ENCODE measurements around the gene LCN15. TPM values are rescaled to one million over a fixed set of nuclear protein-coding genes. Genes with fewer than 3 reads are reported as not detected.
"Not testable (repeated sequence)": the region's sequence is repeated elsewhere in the genome, so short reads cannot be mapped to it uniquely, and the experiment has no call there.

LCN15 gene
- total RNA-seq, 2 donors from 2014 or later, result 0.63 to 1.4 TPM

DNA sequence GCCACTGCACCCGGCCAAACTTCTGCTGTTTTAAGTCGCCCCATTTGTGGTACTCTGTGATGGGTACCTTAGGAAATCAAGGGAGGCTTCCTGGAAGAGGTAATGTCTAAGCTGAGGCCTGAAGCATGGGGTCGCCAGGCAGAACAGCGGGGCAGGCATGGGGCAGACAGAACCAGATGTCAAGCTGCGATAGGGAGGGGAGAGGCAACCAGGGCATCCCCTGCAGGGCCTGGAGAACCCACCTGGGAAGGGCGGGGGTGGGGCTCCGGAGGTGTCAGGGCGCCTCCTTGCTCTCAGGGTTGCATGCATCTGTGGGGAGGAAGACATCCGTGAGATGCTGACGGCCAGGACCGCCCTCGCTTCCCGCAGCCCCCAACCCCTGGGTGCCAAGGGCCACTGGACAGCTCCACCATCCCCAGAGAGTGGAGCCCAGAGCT is 2.8 kb downstream of the LCN15 start:
- Histone ChIP-seq H3K4me1 (peaks cover 0 to 14% of the 10 kb centered on the region in 2 donors), H3K27ac (no peak overlapping the region), H3K4me3 (no peak overlapping the region), H3K27me3 (no peaks in the 10 kb centered on the region), H3K9me3 (no peaks in the 10 kb centered on the region), H3K36me3 (no peaks in the 10 kb centered on the region)
- TF ChIP-seq, protein P1, sequence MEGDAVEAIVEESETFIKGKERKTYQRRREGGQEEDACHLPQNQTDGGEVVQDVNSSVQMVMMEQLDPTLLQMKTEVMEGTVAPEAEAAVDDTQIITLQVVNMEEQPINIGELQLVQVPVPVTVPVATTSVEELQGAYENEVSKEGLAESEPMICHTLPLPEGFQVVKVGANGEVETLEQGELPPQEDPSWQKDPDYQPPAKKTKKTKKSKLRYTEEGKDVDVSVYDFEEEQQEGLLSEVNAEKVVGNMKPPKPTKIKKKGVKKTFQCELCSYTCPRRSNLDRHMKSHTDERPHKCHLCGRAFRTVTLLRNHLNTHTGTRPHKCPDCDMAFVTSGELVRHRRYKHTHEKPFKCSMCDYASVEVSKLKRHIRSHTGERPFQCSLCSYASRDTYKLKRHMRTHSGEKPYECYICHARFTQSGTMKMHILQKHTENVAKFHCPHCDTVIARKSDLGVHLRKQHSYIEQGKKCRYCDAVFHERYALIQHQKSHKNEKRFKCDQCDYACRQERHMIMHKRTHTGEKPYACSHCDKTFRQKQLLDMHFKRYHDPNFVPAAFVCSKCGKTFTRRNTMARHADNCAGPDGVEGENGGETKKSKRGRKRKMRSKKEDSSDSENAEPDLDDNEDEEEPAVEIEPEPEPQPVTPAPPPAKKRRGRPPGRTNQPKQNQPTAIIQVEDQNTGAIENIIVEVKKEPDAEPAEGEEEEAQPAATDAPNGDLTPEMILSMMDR (IDR thresholded peaks at IDR 0.05), result no peak
- no peak for DNase-seq (ENCODE audit: low spot score)

DNA sequence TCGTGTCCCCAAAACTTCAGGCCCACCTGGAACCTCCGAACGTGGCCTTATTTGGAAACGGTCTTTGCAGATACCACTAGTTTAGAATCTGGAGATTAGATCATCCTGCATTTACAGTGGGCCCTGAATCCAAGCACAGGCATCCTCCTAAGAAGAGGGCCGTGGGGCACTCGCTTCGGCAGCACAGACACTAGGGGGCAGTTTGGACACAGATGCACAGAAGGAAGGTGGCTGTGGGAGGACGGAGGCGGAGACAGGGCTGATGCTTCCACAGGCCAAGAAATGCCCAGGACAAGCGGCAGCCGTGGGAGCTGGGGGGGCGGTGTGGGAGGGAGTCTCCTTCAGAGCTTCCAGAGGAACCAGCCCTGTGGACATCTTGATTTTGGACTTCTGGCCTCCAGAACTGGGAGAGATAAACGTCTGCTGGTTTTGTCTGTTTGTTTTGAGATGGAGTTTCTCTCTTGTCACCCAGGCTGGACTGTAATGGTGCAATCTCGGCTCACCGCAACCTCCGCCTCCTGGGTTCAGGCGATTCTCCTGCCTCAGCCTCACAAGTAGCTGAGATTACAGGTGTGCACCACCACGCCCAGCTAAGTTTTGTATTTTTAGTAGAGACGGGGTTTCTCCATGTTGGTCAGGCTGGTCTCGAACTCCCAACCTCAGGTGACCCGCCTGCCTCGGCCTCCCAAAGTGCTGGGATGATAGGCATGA is 3.3 kb downstream of the LCN15 start:
- H3K27ac ChIP-seq; H3K9me3 ChIP-seq; DNase-seq (ENCODE audit: low spot score); H3K36me3 ChIP-seq; H3K4me3 ChIP-seq; H3K27me3 ChIP-seq: not testable (repeated sequence)
- H3K4me1 ChIP-seq, result peaks cover 0 to 12% of the 10 kb centered on the region in 2 donors
- TF ChIP-seq, protein P1 (IDR thresholded peaks at IDR 0.05), result peak in 1 of 2 donors; percentile 52

DNA sequence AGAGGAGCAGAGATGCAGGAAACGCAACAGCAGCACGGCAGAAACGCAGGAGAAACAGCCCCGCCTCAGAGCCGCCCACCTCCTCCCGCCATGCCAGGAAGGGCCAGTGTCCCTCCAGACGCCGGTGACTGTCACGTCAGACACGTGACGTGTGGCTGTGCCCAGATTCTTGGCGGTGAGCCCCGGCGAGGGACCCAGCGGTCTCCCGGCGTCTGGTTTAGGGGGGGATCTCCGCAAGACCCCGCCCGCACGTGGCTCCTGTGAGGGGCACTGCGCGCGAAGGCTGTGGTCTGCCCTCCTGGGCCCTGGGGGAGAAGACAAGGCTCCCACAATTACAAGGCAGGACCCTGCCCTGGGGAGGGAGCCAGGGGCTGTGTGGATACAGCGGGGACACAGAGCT is 3.9 kb downstream of the LCN15 start:
- TF ChIP-seq, protein P1 (IDR thresholded peaks at IDR 0.05), result no peak
- DNase-seq (ENCODE audit: low spot score), result no peak

DNA sequence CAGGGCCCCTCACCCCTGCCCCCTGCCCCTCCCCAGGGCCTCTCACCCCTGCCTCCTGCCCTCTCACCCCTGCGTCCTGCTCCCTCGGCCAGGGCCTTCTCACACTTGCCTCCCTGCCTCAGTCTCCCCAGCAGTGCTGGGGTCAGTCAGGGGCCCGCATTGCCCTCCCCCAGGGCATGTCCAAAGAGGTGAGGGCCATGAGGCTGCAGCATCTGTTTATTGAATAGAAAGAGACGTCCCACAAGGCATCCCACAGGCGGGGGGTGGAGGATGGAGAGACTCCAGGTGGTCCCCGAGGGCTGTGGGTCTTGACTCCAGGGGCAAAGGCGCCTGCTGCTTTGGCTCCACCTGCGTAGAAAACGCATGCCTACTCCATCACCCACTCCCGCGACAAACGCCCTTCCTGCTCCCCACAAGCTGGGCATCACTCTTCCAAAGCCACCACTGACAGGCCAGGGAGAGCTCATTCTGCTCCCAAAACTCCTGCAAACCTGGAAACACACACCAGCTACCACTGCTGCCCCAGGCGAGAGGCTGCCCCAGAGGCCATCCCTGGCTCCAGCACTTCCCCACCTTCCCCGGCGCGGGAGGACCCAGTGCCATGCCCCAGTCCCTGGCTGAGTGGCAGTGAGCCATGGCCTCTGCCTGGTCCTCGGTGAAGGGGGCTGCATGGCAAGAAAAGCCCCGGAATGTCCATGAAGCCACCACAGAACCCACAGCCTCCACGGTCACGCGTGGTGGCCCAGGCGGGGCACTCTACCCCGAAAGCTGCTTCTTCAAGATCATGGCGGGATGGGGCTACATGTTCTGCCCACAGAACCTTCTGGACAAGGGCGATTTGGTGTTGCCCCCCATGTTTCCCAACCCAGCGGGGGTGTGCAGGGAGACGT is 4.6 kb downstream of the LCN15 start:
- Histone ChIP-seq H3K36me3 (no peaks in the 10 kb centered on the region), H3K27ac (no peak overlapping the region), H3K4me1 (peaks cover 0 to 11% of the 10 kb centered on the region in 2 donors), H3K9me3 (peaks cover 0 to 8% of the 10 kb centered on the region in 2 donors), H3K27me3 (no peaks in the 10 kb centered on the region), H3K4me3 (no peak overlapping the region)
- no peak for DNase-seq (ENCODE audit: low spot score)
- TF ChIP-seq, protein P1 (IDR thresholded peaks at IDR 0.05), result no peak

More for the DNA sequence above, 3.9 kb downstream of the LCN15 start:
- Histone ChIP-seq H3K27me3 (no peaks in the 10 kb centered on the region), H3K9me3 (peaks cover 0 to 7% of the 10 kb centered on the region in 2 donors), H3K4me1 (peaks cover 0 to 11% of the 10 kb centered on the region in 2 donors), H3K27ac (no peak overlapping the region), H3K36me3 (no peaks in the 10 kb centered on the region), H3K4me3 (no peak overlapping the region)

DNA sequence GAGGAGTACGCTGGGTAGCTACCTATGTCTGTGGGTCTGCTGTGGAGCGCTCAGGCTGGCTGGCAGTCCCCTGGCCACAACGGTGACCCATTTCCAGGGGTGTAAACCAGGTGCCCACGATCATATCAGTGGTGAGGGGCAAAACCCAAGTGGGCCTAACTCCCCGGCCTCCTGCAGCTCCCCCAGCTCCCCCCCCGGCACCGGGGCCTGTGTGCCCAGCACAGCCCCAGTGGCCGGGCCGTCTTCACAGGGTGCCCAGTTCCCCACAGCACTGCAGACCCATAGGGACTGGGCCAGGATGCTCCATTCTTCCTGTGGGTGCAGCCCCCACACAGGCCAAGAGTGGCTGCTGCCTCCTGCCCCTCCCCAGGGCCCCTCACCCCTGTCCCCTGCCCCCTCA is 5.3 kb downstream of the LCN15 start:
- DNase-seq (ENCODE audit: low spot score), result no peak
- H3K9me3 ChIP-seq, result peaks cover 0 to 8% of the 10 kb centered on the region in 2 donors
- TF ChIP-seq, protein P1 (IDR thresholded peaks at IDR 0.05), result no peak
- H3K36me3 ChIP-seq, result no peaks in the 10 kb centered on the region
- peaks cover 0 to 11% of the 10 kb centered on the region in 2 donors for H3K4me1 ChIP-seq
- no peaks in the 10 kb centered on the region for H3K27me3 ChIP-seq
- H3K4me3 ChIP-seq, result no peak overlapping the region
- no peak overlapping the region for H3K27ac ChIP-seq

Measured in right atrium auricular region (tissue), 2 donors.